Measurements from ENCODE around the gene ZNF776.
"Not testable (repeated sequence)": the region's sequence is repeated elsewhere in the genome, so short reads cannot be mapped to it uniquely, and the experiment has no call there.

Gene ZNF776

DNA sequence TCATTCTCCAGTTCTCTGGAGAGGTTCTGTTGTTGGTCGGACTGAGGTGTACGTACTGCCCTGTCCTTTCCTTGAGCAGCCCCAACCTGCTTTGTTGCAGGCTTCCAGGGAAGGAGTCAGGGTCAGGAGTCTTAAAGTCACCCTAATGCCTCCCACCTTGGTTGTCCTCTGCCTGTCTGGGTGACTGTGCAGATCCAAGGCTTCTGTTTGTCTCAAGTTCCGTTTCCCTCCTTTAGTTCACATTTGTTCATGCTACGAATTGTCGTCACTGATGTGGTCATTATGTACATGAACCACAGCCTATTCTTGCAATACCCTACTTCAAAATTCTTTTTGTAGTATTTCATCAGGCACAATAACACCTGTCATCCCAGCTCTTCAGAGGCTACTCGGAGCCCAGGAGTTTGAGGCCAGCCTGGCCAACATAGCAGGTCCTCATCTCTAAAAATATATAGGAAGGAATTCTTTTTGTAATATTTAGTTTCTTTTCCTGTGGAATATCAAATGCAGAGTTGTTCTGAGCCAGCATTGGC, 30.2 kb downstream of the ZNF776 start:
- in situ Hi-C loops (cut with MboI; ENCODE audit: low sequenced_read_pairs): no loop called here

GRCh38 chr19:57778336-57778735, 31.7 kb downstream of the ZNF776 start:
- in situ Hi-C loops (cut with MboI; ENCODE audit: low sequenced_read_pairs): no loop called here

GRCh38 chr19:57779220-57779845, 32.7 kb downstream of the ZNF776 start:
- in situ Hi-C loops (cut with MboI; ENCODE audit: low sequenced_read_pairs): no loop called here

GRCh38 chr19:57786286-57786685, 39.7 kb downstream of the ZNF776 start:
- in situ Hi-C loops (cut with MboI; ENCODE audit: low sequenced_read_pairs): no loop called here

- in situ Hi-C loops (cut with MboI; ENCODE audit: low sequenced_read_pairs): no loop called here
Measured at GRCh38 chr19:57786906-57787305, 40.3 kb downstream of the ZNF776 start.

DNA sequence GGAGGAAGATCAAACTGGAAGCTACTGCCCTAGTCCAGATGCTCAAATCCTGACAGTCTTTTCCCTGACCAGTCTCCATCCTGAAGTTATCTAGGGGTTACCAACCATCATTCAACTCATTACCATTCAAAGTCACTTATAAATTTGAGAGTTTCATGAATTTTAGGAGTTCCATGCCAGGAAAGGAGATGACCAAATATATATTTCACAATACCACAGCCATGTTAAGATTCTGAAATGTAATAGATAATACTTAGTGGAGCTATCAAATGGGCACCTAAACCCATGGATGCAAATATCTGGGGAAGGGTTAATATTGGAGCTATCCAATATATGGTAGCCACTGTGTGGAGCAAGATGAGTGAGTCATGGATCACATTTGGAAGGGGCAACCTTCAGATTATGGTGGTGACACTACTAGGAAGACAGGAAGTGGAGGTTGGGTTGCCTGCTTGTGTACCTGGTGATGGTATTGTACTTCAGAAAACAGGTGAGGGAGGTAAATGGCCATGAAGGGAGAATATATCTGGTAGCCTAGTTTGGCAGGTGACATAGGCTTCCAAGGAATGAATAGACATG, 41.6 kb downstream of the ZNF776 start:
- in situ Hi-C loops (cut with MboI; ENCODE audit: low sequenced_read_pairs): no loop called here

DNA sequence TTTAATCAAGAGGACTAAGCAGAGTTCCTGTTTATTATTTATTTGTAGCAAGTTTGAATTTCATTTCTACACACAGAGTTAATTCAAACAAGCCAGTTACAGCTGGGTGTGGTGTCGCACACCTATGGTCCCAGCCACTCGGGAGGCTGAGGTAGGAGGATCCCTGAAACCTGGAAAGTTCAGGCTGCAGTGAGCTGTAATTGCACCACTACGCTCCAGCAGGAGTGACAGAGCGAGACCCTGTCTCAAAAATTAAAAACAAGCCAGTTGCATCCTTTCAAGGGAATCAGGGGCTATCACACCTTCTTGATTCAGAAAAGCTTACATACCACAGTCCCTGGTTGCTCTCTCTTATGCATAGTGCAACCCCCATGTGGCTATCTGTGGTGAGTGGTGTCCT, 42.7 kb downstream of the ZNF776 start:
- in situ Hi-C loops (cut with MboI; ENCODE audit: low sequenced_read_pairs): no loop called here

GRCh38 chr19:57796580-57796979, 50.0 kb downstream of the ZNF776 start:
- in situ Hi-C loops (cut with MboI; ENCODE audit: low sequenced_read_pairs): not testable (repeated sequence)

DNA sequence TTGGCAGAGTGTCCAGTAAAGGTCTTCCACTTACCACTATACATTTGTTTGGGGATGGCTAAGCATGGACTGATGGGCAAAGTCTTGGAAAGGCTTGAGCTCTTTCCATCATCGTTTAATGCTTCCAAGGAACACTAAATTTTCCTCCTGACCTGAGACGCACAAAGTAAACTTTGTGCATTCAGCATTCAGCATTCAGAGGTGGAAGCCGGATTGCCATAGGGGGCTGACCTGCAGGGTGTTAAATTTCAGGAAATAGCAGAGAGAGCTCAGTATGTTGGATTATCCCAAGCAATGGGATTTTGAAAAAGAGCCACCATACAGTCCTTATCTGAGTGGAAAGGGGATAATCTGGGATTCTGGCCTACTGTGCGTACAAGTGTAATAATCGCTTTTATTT, 54.1 kb downstream of the ZNF776 start:
- in situ Hi-C loops (cut with MboI; ENCODE audit: low sequenced_read_pairs): no loop called here

DNA sequence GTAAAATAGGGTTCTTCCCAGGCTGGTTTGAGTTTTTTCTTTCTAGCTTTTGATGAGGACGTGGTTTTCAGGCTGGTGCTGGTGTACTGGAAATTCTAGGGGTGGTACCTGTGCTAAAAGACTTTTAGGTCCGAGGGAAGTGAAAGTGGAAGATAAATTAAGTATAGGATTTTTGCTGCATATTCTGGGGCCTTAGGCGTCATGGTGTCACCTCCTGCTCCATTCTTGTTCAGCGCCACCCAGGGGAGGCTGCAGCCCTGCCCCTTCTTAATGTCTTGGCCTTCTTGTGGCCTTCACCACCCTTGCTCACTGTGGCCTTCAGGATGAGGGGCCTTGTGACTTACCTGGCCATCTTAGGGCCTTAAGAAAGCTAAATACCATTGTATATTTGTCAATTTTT, 55.7 kb downstream of the ZNF776 start:
- in situ Hi-C loops (cut with MboI; ENCODE audit: low sequenced_read_pairs): no loop called here

DNA sequence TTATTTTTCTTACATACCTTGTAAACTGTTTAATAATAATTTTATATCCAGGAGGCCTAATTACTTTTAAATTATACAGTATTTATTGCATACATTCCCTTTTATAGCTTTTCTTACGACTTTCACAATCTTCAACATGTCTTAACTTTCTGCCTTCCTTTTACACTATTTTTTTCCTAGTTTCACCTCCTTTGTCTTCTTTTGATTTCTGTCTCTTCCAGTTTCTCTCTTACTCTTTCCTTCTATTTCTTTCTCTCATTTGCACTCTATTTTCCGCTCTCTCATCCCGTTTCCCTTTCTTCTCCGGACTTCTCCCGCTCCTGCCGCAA, 56.6 kb downstream of the ZNF776 start:
- in situ Hi-C loops (cut with MboI; ENCODE audit: low sequenced_read_pairs): no loop called here

DNA sequence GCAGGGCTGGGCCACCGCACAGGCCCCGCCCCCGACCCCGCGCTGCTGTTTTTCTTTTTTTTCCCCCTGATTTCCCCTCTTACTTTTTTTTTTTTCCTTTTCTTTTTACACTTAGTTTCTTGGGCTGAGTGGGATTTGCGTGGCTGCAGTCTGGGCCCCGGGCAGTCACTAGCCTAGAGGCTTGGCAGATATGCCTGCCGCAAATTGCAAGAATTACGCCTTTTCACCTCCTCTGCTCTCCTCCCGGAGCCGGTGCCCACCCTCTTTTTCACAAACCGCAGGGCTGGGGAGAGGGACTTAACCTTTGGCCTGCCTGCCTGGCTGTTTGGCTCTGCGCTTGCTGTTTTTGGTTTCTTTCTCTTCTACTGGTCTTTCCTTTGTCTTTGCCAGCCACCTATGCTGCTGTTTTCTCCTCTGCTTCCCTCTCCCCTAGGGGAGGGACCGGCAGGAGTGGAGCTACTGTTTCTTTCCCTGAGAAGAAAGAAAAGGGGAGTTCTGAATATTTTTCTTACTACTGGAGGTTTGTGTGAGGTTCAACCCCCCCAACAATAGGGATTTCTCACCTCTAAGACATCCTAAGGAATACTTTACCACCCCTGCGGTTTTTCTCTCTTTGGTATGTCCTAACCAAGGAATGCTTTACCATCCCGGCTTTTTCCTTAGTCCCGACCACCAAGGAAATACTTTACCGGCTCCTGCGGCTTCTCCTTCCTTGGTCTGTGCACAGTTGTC, 57.1 kb downstream of the ZNF776 start:
- in situ Hi-C loops (cut with MboI; ENCODE audit: low sequenced_read_pairs): no loop called here

GRCh38 chr19:57807541-57807940, 60.9 kb downstream of the ZNF776 start:
- in situ Hi-C loops (cut with MboI; ENCODE audit: low sequenced_read_pairs): no loop called here

All from HL-60/S4 (cell line).